Osteoblast (primary cell): ENCODE data around the gene HBG2. TPM values are rescaled to one million over a fixed set of nuclear protein-coding genes. Genes with fewer than 3 reads are reported as not detected.
"Not testable (repeated sequence)": the region's sequence is repeated elsewhere in the genome, so short reads cannot be mapped to it uniquely, and the experiment has no call there.

Experiments used
- DNase-seq: peaks from one replicate; pipeline ENCODE4 v3.0.0; 2011; ENCODE audit warnings: low spot score, mixed read lengths; ENCODE audit not compliant: insufficient read length; ENCODE audit errors: missing footprints
- H2AFZ ChIP-seq: 2 replicates; pipeline ENCODE4 v1.6.0; 2011; ENCODE audit warnings: mild to moderate bottlenecking, low read length
- H3K27ac ChIP-seq: 2 replicates; pipeline ENCODE4 v1.5.1; 2011; ENCODE audit warnings: mild to moderate bottlenecking, low read depth, low read length, moderate library complexity
- H3K27me3 ChIP-seq: 2 replicates; pipeline ENCODE4 v1.6.0; 2012; ENCODE audit warnings: mild to moderate bottlenecking, control low read depth, inconsistent platforms, low read length, moderate library complexity; ENCODE audit not compliant: insufficient read depth
- H3K36me3 ChIP-seq: 2 replicates; pipeline ENCODE4 v1.5.1; 2011; ENCODE audit warnings: mild to moderate bottlenecking, low read length, control low read depth, moderate library complexity; ENCODE audit not compliant: insufficient read depth
- H3K4me1 ChIP-seq: 2 replicates; pipeline ENCODE4 v1.5.1; 2011; ENCODE audit warnings: mild to moderate bottlenecking, low read length, control low read depth, moderate library complexity; ENCODE audit not compliant: insufficient read depth
- H3K4me2 ChIP-seq: 2 replicates; pipeline ENCODE4 v1.6.0; 2011; ENCODE audit warnings: mild to moderate bottlenecking, low read length; ENCODE audit not compliant: insufficient read depth
- H3K4me3 ChIP-seq: fragments of 200-600 bp; sonication (generic); 3 replicates; pipeline ENCODE4 v1.5.1; 2012; ENCODE audit warnings: mild to moderate bottlenecking, low read length, inconsistent platforms; ENCODE audit not compliant: insufficient read depth
- H3K79me2 ChIP-seq: 2 replicates; pipeline ENCODE4 v1.6.0; 2012; ENCODE audit warnings: mild to moderate bottlenecking, low read length, control low read depth, inconsistent platforms; ENCODE audit not compliant: insufficient read depth
- H3K9me3 ChIP-seq: 2 replicates; pipeline ENCODE4 v1.5.1; 2011; ENCODE audit warnings: low read depth, low read length, control low read depth
- H4K20me1 ChIP-seq: 2 replicates; pipeline ENCODE4 v1.6.0; 2012; ENCODE audit warnings: mild to moderate bottlenecking, low read length, control low read depth; ENCODE audit not compliant: insufficient read depth
- CTCF ChIP-seq: IDR thresholded peaks from 2 replicates; pipeline ENCODE4 v1.5.1; 2011; ENCODE audit warnings: mild to moderate bottlenecking, low read depth, low read length, moderate library complexity; ENCODE audit errors: extremely low read depth
- total RNA-seq: library from RNA; depleted of rRNA; stranded (reverse); fragments of >200 nt; gene quantifications from 2 replicates; pipeline ENCODE4 v1.2.3, GENCODE V29; 2012

Gene HBG2
- total RNA-seq, 1 donor: not detected

DNA sequence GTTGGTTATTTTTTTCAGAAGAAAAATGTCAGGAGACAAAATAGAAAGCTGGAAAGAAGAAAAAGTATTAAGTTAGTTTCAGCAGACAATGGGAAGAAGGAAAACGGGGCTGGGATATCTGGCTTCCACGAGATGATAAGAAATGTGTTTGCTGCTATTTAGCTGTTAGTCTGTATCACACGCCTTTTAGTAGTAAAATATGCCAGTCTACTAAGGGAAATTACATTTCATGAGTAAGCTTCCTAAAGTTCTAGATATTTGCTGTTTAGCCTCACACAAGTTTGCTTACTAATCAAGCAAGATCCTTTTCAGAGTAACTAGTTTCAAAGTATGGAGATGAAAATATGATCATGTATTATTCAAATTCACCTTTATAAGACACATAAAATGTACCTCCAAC lies 45.7 kb upstream of the HBG2 start:
- H3K9me3 ChIP-seq: no peaks in the 10 kb centered on the region
- no peak overlapping the region for H3K4me2 ChIP-seq
- H3K36me3 ChIP-seq: no peaks in the 10 kb centered on the region
- no peak overlapping the region for H3K4me3 ChIP-seq
- H4K20me1 ChIP-seq: no peaks in the 10 kb centered on the region
- H3K79me2 ChIP-seq: no peaks in the 10 kb centered on the region
- no peak overlapping the region for H3K27ac ChIP-seq
- no peaks in the 10 kb centered on the region for H3K27me3 ChIP-seq
- peaks cover 20% of the 10 kb centered on the region for H3K4me1 ChIP-seq
- peak overlapping the region; percentile 7 for H2AFZ ChIP-seq
- no peak for TF ChIP-seq CTCF
- no peak for DNase-seq

DNA sequence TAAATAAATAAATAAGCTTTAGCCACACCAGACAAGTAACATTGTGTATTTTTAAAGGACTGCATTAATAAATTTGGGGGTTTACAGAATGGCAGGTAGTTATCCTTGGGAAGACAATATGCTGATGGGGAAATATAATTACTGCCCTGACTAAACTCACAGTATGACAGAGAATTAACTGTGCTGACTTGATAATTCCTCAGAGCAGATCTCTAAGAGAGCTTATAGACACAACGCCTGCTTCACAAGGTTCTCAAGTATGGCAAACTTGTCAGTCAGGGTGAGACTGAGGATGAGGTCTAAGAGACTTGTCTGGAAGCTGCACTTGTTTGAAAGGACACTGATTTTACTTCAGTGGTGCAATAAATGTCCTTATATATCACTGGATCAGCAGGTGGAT lies 43.9 kb upstream of the HBG2 start:
- no peak overlapping the region for H2AFZ ChIP-seq
- H3K4me3 ChIP-seq: no peak overlapping the region

GRCh38 chr11:5297721-5298323 lies 43.2 kb upstream of the HBG2 start:
- DNase-seq: peak; percentile 74
- Histone ChIP-seq H3K4me1 (peaks cover 14% of the 10 kb centered on the region), H3K27ac (no peak overlapping the region), H3K4me3 (no peak overlapping the region), H3K9me3 (no peaks in the 10 kb centered on the region), H3K79me2 (no peaks in the 10 kb centered on the region), H3K4me2 (no peak overlapping the region), H4K20me1 (no peaks in the 10 kb centered on the region), H3K36me3 (no peaks in the 10 kb centered on the region), H3K27me3 (no peaks in the 10 kb centered on the region), H2AFZ (no peak overlapping the region)
- no peak for TF ChIP-seq CTCF

More for the DNA sequence above, 43.9 kb upstream of the HBG2 start:
- Histone ChIP-seq H3K4me1 (peaks cover 11% of the 10 kb centered on the region), H3K36me3 (no peaks in the 10 kb centered on the region), H3K27ac (no peak overlapping the region), H3K27me3 (no peaks in the 10 kb centered on the region), H3K9me3 (no peaks in the 10 kb centered on the region), H3K4me2 (no peak overlapping the region), H3K79me2 (no peaks in the 10 kb centered on the region), H4K20me1 (no peaks in the 10 kb centered on the region)
- TF ChIP-seq CTCF: no peak
- no peak for DNase-seq

DNA sequence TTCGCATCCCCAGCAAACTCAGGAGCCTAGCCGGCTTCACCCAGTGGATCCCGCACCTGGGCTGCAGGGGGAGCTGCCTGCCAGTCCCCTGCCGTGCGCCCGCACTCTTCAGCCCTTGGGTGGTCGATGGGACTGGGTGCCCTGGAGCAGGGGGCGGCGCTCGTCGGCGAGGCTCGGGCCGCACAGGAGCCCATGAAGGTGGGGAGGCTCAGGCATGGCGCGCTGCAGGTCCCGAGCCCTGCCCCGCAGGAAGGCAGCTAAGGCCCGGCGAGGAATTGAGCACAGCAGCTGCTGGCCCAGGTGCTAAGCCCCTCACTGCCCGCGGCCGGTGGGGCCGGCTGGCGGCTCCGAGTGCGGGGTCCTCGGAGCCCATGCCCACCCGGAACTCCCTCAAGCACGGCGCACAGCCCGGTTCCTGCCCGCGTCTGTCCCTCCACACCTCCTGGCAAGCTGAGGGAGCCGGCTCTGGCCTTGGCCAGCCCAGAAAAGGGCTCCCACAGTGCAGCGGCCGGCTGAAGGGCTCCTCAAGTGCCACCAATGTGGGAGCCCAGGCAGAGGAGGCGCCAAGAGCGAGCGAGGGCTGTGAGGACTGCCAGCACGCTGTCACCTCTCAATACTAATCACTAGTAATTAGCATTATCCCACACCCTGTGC lies 39.9 kb upstream of the HBG2 start:
- H3K27ac ChIP-seq, H3K27me3 ChIP-seq, H2AFZ ChIP-seq, H3K4me2 ChIP-seq, H4K20me1 ChIP-seq, H3K79me2 ChIP-seq, H3K9me3 ChIP-seq, DNase-seq, H3K4me3 ChIP-seq, H3K36me3 ChIP-seq: not testable (repeated sequence)
- H3K4me1 ChIP-seq: peaks cover 14% of the 10 kb centered on the region
